ENCODE data around the gene PPP1R9B.

DNA sequence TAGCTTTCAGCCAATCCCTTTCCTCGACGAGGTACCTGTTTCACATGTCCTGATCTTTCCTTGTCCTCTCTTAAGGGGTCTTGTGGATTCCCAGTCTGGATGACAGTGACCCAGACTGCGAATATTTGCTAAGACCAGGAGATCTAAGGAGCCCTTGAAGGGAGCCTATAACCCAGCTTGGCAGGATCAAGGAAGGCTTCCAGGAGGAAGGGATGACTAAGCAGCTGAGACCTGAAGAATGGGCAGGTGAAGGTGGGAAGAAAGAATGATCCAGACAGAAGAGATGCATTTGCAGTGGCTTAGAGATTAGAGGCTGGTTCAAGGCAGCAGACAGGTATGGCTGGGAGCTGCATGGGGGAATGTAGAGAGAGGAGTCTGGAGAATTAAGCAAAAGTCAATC is 57.2 kb downstream of the PPP1R9B start:
- TF ChIP-seq, protein P1, sequence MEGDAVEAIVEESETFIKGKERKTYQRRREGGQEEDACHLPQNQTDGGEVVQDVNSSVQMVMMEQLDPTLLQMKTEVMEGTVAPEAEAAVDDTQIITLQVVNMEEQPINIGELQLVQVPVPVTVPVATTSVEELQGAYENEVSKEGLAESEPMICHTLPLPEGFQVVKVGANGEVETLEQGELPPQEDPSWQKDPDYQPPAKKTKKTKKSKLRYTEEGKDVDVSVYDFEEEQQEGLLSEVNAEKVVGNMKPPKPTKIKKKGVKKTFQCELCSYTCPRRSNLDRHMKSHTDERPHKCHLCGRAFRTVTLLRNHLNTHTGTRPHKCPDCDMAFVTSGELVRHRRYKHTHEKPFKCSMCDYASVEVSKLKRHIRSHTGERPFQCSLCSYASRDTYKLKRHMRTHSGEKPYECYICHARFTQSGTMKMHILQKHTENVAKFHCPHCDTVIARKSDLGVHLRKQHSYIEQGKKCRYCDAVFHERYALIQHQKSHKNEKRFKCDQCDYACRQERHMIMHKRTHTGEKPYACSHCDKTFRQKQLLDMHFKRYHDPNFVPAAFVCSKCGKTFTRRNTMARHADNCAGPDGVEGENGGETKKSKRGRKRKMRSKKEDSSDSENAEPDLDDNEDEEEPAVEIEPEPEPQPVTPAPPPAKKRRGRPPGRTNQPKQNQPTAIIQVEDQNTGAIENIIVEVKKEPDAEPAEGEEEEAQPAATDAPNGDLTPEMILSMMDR (IDR thresholded peaks at IDR 0.05), result no peak
- TF ChIP-seq POLR2A (IDR thresholded peaks at IDR 0.05), result no peak
